ENCODE measurements around the gene TBC1D8. TPM values are rescaled to one million over a fixed set of nuclear protein-coding genes. Genes with fewer than 3 reads are reported as not detected.

Gene TBC1D8
- total and polyA plus RNA-seq, 2 of the 13 experiments (the other 11 are each of a cell fraction or from before 2014, with no cell fraction given) = 45.1 to 95.4 TPM

- Histone ChIP-seq H3K4me3 (replicated peaks in 1 of 3; ENCODE audit: insufficient read depth in 1 of 3, low read depth in 2 of 3, low read length in 3 of 3) (no peak overlapping the region), H4K20me1 (ENCODE audit: insufficient read depth, low read length) (no peaks in the 10 kb centered on the region), H2AFZ (ENCODE audit: low read length) (no peak overlapping the region), H3K36me3 (replicated peaks in 1 of 2; ENCODE audit: control insufficient read depth in 1 of 2, insufficient read depth in 2 of 2, low read length in 2 of 2) (peaks cover 9 to 23% of the 10 kb centered on the region in 2 experiments; a peak in 4 of 5 replicates), H3K27me3 (ENCODE audit: control insufficient read depth in 1 of 2, insufficient read depth in 2 of 2, low read length in 2 of 2) (no peaks in the 10 kb centered on the region), H3K27ac (ENCODE audit: extremely low read length, insufficient read depth, low read length) (no peak overlapping the region), H3K9me3 (ENCODE audit: low read length) (no peaks in the 10 kb centered on the region), H3K4me1 (ENCODE audit: insufficient read depth, low read length) (no peaks in the 10 kb centered on the region), H3K9ac (ENCODE audit: insufficient read depth, low read depth, low read length) (no peak overlapping the region), H3K4me2 (ENCODE audit: low read depth, low read length) (no peak overlapping the region), H3K79me2 (ENCODE audit: insufficient read depth, low read length) (no peaks in the 10 kb centered on the region)
- DNase-seq (ENCODE audit: low spot score) (no peak), ATAC-seq (no peak), FAIRE-seq (no peak)
- POLR2A ChIA-PET = no interaction called here
- TF ChIP-seq MED8 (CRISPR knock-in tag; IDR thresholded peaks at IDR 0.05; ENCODE audit: insufficient replicate concordance) (no peak), ZMYM2 (CRISPR knock-in tag; IDR thresholded peaks at IDR 0.05) (no peak), IRF2 (CRISPR knock-in tag; IDR thresholded peaks at IDR 0.05) (no peak), ZC3H13 (CRISPR knock-in tag; IDR thresholded peaks at IDR 0.05) (no peak), FOXK2 (IDR thresholded peaks at IDR 0.05) (no peak)
- TF ChIP-seq, protein P1, sequence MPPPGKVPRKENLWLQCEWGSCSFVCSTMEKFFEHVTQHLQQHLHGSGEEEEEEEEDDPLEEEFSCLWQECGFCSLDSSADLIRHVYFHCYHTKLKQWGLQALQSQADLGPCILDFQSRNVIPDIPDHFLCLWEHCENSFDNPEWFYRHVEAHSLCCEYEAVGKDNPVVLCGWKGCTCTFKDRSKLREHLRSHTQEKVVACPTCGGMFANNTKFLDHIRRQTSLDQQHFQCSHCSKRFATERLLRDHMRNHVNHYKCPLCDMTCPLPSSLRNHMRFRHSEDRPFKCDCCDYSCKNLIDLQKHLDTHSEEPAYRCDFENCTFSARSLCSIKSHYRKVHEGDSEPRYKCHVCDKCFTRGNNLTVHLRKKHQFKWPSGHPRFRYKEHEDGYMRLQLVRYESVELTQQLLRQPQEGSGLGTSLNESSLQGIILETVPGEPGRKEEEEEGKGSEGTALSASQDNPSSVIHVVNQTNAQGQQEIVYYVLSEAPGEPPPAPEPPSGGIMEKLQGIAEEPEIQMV (CRISPR knock-in tag; IDR thresholded peaks at IDR 0.05; ENCODE audit: low read depth) = no peak
- WGBS (ENCODE audit: low lambda C conversion rate) = 88% methylated on average over 6 of the region's 6 CpGs
- CTCF ChIA-PET (ENCODE audit: low intra/inter-chr PET ratio, low total read pairs) = no interaction called here
- in situ Hi-C loops (cut with HindIII; ENCODE audit: extremely low pct_ligation_motif_present, low pct_unique_long_range_greater_than_20kb) (no loop called here), intact Hi-C loops (cut with micrococcal nuclease; ENCODE audit: unreplicated experiment) (no loop called here)
- no TSS peak for BruUV-seq (replicated peaks)
Measured at GRCh38 chr2:100959225-100959880, 191.8 kb downstream of the TBC1D8 start.

GRCh38 chr2:100957996-100958653 lies 193.1 kb downstream of the TBC1D8 start:
- H3K36me3 ChIP-seq (replicated peaks in 1 of 2; ENCODE audit: control insufficient read depth in 1 of 2, insufficient read depth in 2 of 2, low read length in 2 of 2) = peaks cover 2 to 17% of the 10 kb centered on the region in 2 experiments; a peak in 3 of 5 replicates
- no peaks in the 10 kb centered on the region for H3K27me3 ChIP-seq (ENCODE audit: control insufficient read depth in 1 of 2, insufficient read depth in 2 of 2, low read length in 2 of 2)
- in situ Hi-C loops (cut with HindIII; ENCODE audit: extremely low pct_ligation_motif_present, low pct_unique_long_range_greater_than_20kb) = no loop called here
- no peak overlapping the region for H3K4me2 ChIP-seq (ENCODE audit: low read depth, low read length)
- intact Hi-C loops (cut with micrococcal nuclease; ENCODE audit: unreplicated experiment) = no loop called here
- no peak for FAIRE-seq
- no peaks in the 10 kb centered on the region for H3K4me1 ChIP-seq (ENCODE audit: insufficient read depth, low read length)
- BruUV-seq (replicated peaks) = no TSS peak
- CTCF ChIA-PET (ENCODE audit: low intra/inter-chr PET ratio, low total read pairs) = no interaction called here
- no peak overlapping the region for H3K27ac ChIP-seq (ENCODE audit: extremely low read length, insufficient read depth, low read length)
- DNase-seq (ENCODE audit: low spot score) = no peak
- no peak overlapping the region for H2AFZ ChIP-seq (ENCODE audit: low read length)
- no peak for ATAC-seq
- no peaks in the 10 kb centered on the region for H3K79me2 ChIP-seq (ENCODE audit: insufficient read depth, low read length)
- POLR2A ChIA-PET = no interaction called here
- no peak overlapping the region for H3K9ac ChIP-seq (ENCODE audit: insufficient read depth, low read depth, low read length)
- H4K20me1 ChIP-seq (ENCODE audit: insufficient read depth, low read length) = no peaks in the 10 kb centered on the region
- H3K9me3 ChIP-seq (ENCODE audit: low read length) = no peaks in the 10 kb centered on the region
- WGBS (ENCODE audit: low lambda C conversion rate) = 94% methylated on average over 16 of the region's 16 CpGs
- H3K4me3 ChIP-seq (replicated peaks in 1 of 3; ENCODE audit: insufficient read depth in 1 of 3, low read depth in 2 of 3, low read length in 3 of 3) = no peak overlapping the region
- TF ChIP-seq ZNF513 (CRISPR knock-in tag; conservative IDR thresholded peaks at IDR 0.05) (no peak), SMAD9 (CRISPR knock-in tag; IDR thresholded peaks at IDR 0.05) (no peak), ZNF746 (CRISPR knock-in tag; IDR thresholded peaks at IDR 0.05) (no peak)
- TF ChIP-seq, protein P2, sequence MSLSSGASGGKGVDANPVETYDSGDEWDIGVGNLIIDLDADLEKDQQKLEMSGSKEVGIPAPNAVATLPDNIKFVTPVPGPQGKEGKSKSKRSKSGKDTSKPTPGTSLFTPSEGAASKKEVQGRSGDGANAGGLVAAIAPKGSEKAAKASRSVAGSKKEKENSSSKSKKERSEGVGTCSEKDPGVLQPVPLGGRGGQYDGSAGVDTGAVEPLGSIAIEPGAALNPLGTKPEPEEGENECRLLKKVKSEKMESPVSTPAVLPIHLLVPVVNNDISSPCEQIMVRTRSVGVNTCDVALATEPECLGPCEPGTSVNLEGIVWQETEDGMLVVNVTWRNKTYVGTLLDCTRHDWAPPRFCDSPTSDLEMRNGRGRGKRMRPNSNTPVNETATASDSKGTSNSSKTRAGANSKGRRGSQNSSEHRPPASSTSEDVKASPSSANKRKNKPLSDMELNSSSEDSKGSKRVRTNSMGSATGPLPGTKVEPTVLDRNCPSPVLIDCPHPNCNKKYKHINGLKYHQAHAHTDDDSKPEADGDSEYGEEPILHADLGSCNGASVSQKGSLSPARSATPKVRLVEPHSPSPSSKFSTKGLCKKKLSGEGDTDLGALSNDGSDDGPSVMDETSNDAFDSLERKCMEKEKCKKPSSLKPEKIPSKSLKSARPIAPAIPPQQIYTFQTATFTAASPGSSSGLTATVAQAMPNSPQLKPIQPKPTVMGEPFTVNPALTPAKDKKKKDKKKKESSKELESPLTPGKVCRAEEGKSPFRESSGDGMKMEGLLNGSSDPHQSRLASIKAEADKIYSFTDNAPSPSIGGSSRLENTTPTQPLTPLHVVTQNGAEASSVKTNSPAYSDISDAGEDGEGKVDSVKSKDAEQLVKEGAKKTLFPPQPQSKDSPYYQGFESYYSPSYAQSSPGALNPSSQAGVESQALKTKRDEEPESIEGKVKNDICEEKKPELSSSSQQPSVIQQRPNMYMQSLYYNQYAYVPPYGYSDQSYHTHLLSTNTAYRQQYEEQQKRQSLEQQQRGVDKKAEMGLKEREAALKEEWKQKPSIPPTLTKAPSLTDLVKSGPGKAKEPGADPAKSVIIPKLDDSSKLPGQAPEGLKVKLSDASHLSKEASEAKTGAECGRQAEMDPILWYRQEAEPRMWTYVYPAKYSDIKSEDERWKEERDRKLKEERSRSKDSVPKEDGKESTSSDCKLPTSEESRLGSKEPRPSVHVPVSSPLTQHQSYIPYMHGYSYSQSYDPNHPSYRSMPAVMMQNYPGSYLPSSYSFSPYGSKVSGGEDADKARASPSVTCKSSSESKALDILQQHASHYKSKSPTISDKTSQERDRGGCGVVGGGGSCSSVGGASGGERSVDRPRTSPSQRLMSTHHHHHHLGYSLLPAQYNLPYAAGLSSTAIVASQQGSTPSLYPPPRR (CRISPR knock-in tag; IDR thresholded peaks at IDR 0.05; ENCODE audit: borderline replicate concordance) = no peak

Measured in HepG2 (cell line).